IMR-90 (cell line): ENCODE results near the gene LHX1. TPM values are rescaled to one million over a fixed set of nuclear protein-coding genes. Genes with fewer than 3 reads are reported as not detected.
A peak's percentile ranks its signal among the peaks of the same experiment; 100 is the strongest.

ENCODE experiments used
- ATAC-seq: fragments of 200-7000 bp; cut with Tn5 transposase; 2 replicates; pipeline ENCODE4 v1.9.1; 2020; ENCODE audit warnings: low read depth, mild to moderate bottlenecking, moderate library complexity
- BruUV-seq: library from RNA; stranded (reverse); fragments of 400-500 nt; replicated peaks from 2 replicates; lab custom pipeline; 2021; lab: Mats Ljungman, UMichigan
- CTCF ChIA-PET: fragments of 300-600 bp; formaldehyde crosslinking; extraction: SDS; loops from one replicate; lab custom pipeline; 2021; ENCODE audit warnings: antibody characterized with exemption; lab: Yijun Ruan, JAX
- POLR2A ChIA-PET: fragments of 300-600 bp; sonication (Branson Sonifier 250); formaldehyde crosslinking; loops from one replicate; lab custom pipeline; 2022; ENCODE audit warnings: antibody characterized with exemption; ENCODE audit not compliant: unreplicated experiment; lab: Charles Lee
- DNase-seq: peaks from one replicate; pipeline ENCODE4 v3.0.0; 2013
- H2AFZ ChIP-seq: replicated peaks from 2 replicates; pipeline ENCODE3; 2013; ENCODE audit warnings: low read length, mild to moderate bottlenecking; ENCODE audit not compliant: poor library complexity
- H2AK5ac ChIP-seq: 2 replicates; pipeline ENCODE4 v1.6.1; 2013; ENCODE audit warnings: low read depth, low read length, inconsistent platforms
- H2AK9ac ChIP-seq: replicated peaks from 2 replicates; pipeline ENCODE3; 2013; ENCODE audit warnings: mild to moderate bottlenecking, low read depth, low read length, moderate library complexity; ENCODE audit not compliant: poor library complexity
- H2BK120ac ChIP-seq: 2 replicates; pipeline ENCODE4 v1.6.1; 2013; ENCODE audit warnings: low read depth, low read length, inconsistent platforms
- H2BK15ac ChIP-seq: 3 replicates; pipeline ENCODE4 v1.6.1; 2013; ENCODE audit warnings: low read depth, low read length, inconsistent platforms
- H2BK20ac ChIP-seq: 2 replicates; pipeline ENCODE4 v1.6.1; 2013; ENCODE audit warnings: low read depth, mild to moderate bottlenecking, inconsistent platforms, low read length, moderate library complexity
- H2BK5ac ChIP-seq: 2 replicates; pipeline ENCODE4 v1.6.1; 2013; ENCODE audit warnings: mild to moderate bottlenecking, low read depth, low read length, inconsistent platforms; ENCODE audit not compliant: poor library complexity, severe bottlenecking
- H3K14ac ChIP-seq: replicated peaks from 2 replicates; pipeline ENCODE4 v1.6.1; 2013; ENCODE audit warnings: low read depth, low read length, inconsistent platforms
- H3K18ac ChIP-seq: 2 replicates; pipeline ENCODE4 v1.6.1; 2013; ENCODE audit warnings: low read depth, low read length, control low read depth
- H3K23ac ChIP-seq: 2 replicates; pipeline ENCODE4 v1.6.1; 2013; ENCODE audit warnings: low read depth, low read length, inconsistent platforms
- H3K27ac ChIP-seq: 2 replicates; pipeline ENCODE4 v1.5.1; 2013; ENCODE audit warnings: mild to moderate bottlenecking, control low read depth, low read length; ENCODE audit not compliant: insufficient read depth
- H3K27me3 ChIP-seq: 2 replicates; pipeline ENCODE4 v1.6.1; 2013; ENCODE audit warnings: low read length; ENCODE audit not compliant: control insufficient read depth, insufficient read depth
- H3K36me3 ChIP-seq: 2 replicates; pipeline ENCODE4 v1.6.1; 2013; ENCODE audit warnings: low read length, mixed read lengths; ENCODE audit not compliant: control insufficient read depth, insufficient read depth
- H3K4ac ChIP-seq: 2 replicates; pipeline ENCODE4 v1.6.1; 2013; ENCODE audit warnings: low read depth, low read length, inconsistent platforms
- H3K4me1 ChIP-seq: 2 replicates; pipeline ENCODE4 v1.6.1; 2013; ENCODE audit warnings: low read length, mixed read lengths; ENCODE audit not compliant: control insufficient read depth, insufficient read depth
- H3K4me2 ChIP-seq: 2 replicates; pipeline ENCODE4 v1.6.1; 2013; ENCODE audit warnings: low read depth, mild to moderate bottlenecking, control low read depth, low read length, moderate library complexity
- H3K4me3 ChIP-seq: 2 replicates; pipeline ENCODE4 v1.5.1; 2013; ENCODE audit warnings: low read depth, mild to moderate bottlenecking, control low read depth, low read length, moderate library complexity; ENCODE audit not compliant: insufficient read depth
- H3K56ac ChIP-seq: 2 replicates; pipeline ENCODE4 v1.6.1; 2013; ENCODE audit warnings: low read length, inconsistent platforms; ENCODE audit not compliant: insufficient read depth; ENCODE audit errors: extremely low read depth
- H3K79me1 ChIP-seq, 2 experiments: 2 replicates each; pipeline ENCODE4 v1.6.1; 2013; ENCODE audit warnings: low read length in 2 of 2, inconsistent platforms in 1 of 2, low read depth in 1 of 2
- H3K9ac ChIP-seq: 2 replicates; pipeline ENCODE4 v1.6.1; 2013; ENCODE audit warnings: low read depth, low read length, control low read depth
- H3K9me1 ChIP-seq: 2 replicates; pipeline ENCODE4 v1.6.1; 2013; ENCODE audit warnings: low read length, inconsistent platforms; ENCODE audit not compliant: insufficient read depth
- H3K9me3 ChIP-seq: 2 replicates; pipeline ENCODE4 v1.6.1; 2013; ENCODE audit warnings: low read length; ENCODE audit not compliant: control insufficient read depth, insufficient read depth
- H4K20me1 ChIP-seq: 2 replicates; pipeline ENCODE4 v1.6.1; 2013; ENCODE audit warnings: low read length, inconsistent platforms; ENCODE audit not compliant: insufficient read depth
- H4K5ac ChIP-seq: 2 replicates; pipeline ENCODE4 v1.6.1; 2013; ENCODE audit warnings: mild to moderate bottlenecking, low read depth, low read length, control low read depth
- H4K8ac ChIP-seq, 2 experiments: 2 replicates each; pipeline ENCODE4 v1.6.1; 2013; ENCODE audit warnings: low read depth in 2 of 2, low read length in 2 of 2, control low read depth in 1 of 2, inconsistent platforms in 1 of 2
- H4K91ac ChIP-seq: 2 replicates; pipeline ENCODE4 v1.6.1; 2013; ENCODE audit warnings: low read depth, low read length, inconsistent platforms; ENCODE audit not compliant: insufficient read depth
- RFX5 ChIP-seq: IDR thresholded peaks from 2 replicates; pipeline ENCODE4 v1.8.0; 2012; ENCODE audit warnings: low read depth, mild to moderate bottlenecking, low read length, moderate library complexity
- WGBS, 2 experiments: methylation state at CpG; one replicate each; pipeline versions ENCODE4 v1.1.5 to v1.1.7; 2013; ENCODE audit warnings: missing lambda C conversion rate in 2 of 2; ENCODE audit not compliant: insufficient read length in 1 of 2; ENCODE audit errors: extremely low coverage in 2 of 2; 5-methylcytosine and 5-hydroxymethylcytosine counted together
- dilution Hi-C: fragments of 300-500 bp; cut with HindIII; formaldehyde crosslinking; loops from one replicate; pipeline ENCODE4 v1.14.3; 2018; ENCODE audit warnings: low sequenced_read_pairs; ENCODE audit not compliant: unreplicated experiment
- in situ Hi-C: fragments of 300-500 bp; cut with MboI; formaldehyde crosslinking; loops from 3 replicates; pipeline ENCODE4 v1.14.3; 2019; ENCODE audit warnings: low sequenced_read_pairs, inconsistent platforms, mixed read lengths
- intact Hi-C: fragments of 100-400 bp; cut with micrococcal nuclease; formaldehyde crosslinking; loops from 2 replicates; pipeline ENCODE4 v1.10.0; 2022
- polyA plus RNA-seq, 3 experiments: library from polyadenylated mRNA; depleted of rRNA; stranded (reverse); fragments of >200 nt; gene quantifications; 2 replicates each; pipeline ENCODE4 v1.2.3, GENCODE V29; 2012; ENCODE audit warnings: low replicate concordance in 1 of 3
- total RNA-seq: library from RNA; depleted of rRNA; stranded (reverse); fragments of >200 nt; gene quantifications from 2 replicates; pipeline ENCODE4 v1.2.3, GENCODE V29; 2012

Gene LHX1
- total and polyA plus RNA-seq, 2 of the 4 experiments (the other 2 are of a cell fraction): not detected

- in situ Hi-C loops (no loop called here), dilution Hi-C loops (no loop called here), intact Hi-C loops (no loop called here)
- no peak overlapping the region for H4K91ac ChIP-seq
- WGBS, 2 experiments: no CpG with 5 or more reads among the region's 2 CpGs
- H3K23ac ChIP-seq: no peak overlapping the region
- no peak overlapping the region for H2BK120ac ChIP-seq
- H3K4ac ChIP-seq: no peak overlapping the region
- H3K9ac ChIP-seq: no peak overlapping the region
- H4K5ac ChIP-seq: no peak overlapping the region
- H3K14ac ChIP-seq: no peak overlapping the region
- no peak overlapping the region for H4K8ac ChIP-seq
- BruUV-seq: no TSS peak
- H3K9me1 ChIP-seq: no peaks in the 10 kb centered on the region
- no peaks in the 10 kb centered on the region for H3K9me3 ChIP-seq
- no peaks in the 10 kb centered on the region; the same call in 1 of the 2 replicates for H4K20me1 ChIP-seq
- H3K79me1 ChIP-seq: peaks cover 12 to 26% of the 10 kb centered on the region in 2 experiments
- DNase-seq: peak; percentile 62
- H2BK5ac ChIP-seq: no peak overlapping the region
- H3K18ac ChIP-seq: no peak overlapping the region
- 0 out of 2 replicates have a peak, but pooled peaks cover 1% of the 10 kb centered on the region for H3K36me3 ChIP-seq
- no peak overlapping the region for H2AFZ ChIP-seq
- H3K27me3 ChIP-seq: no peaks in the 10 kb centered on the region
- no peak overlapping the region for H3K27ac ChIP-seq
- H2AK5ac ChIP-seq: no peak overlapping the region
- no peak; the same call in 1 of the 2 replicates for ATAC-seq
- H3K56ac ChIP-seq: no peak overlapping the region
- peaks cover 1% of the 10 kb centered on the region; the same call in 1 of the 2 replicates for H3K4me1 ChIP-seq
- H3K4me2 ChIP-seq: no peak overlapping the region
- H2BK20ac ChIP-seq: no peak overlapping the region
- TF ChIP-seq RFX5: no peak
- no peak overlapping the region for H2BK15ac ChIP-seq
- H2AK9ac ChIP-seq: no peak overlapping the region
- no peak overlapping the region for H3K4me3 ChIP-seq
- POLR2A ChIA-PET: no interaction called here
- CTCF ChIA-PET: interaction anchor here (1.1 to 1.5 kb wide), 2 partner anchors 8 to 31 kb away, joined by 3 to 11 read pairs; partner anchors contain the start of gene AATF
These were observed 43.0 kb downstream of the LHX1 start for GRCh38 chr17:36980280-36980761.
